HEK293 (cell line): ENCODE results near the gene FAM131B.

Experiments used
- CTCF ChIA-PET: fragments of 350-600 bp; formaldehyde crosslinking; extraction: SDS; loops from one replicate; lab custom pipeline; 2021; ENCODE audit warnings: antibody characterized with exemption; lab: Yijun Ruan, JAX
- POLR2A ChIA-PET: fragments of 300-600 bp; formaldehyde crosslinking; extraction: SDS; loops from one replicate; lab custom pipeline; 2020; ENCODE audit warnings: antibody characterized with exemption, inconsistent platforms; lab: Yijun Ruan, JAX
- H3K27ac ChIP-seq: fragments of 200-500 bp; sonication (Bioruptor generic); 2 replicates; pipeline ENCODE4 v1.5.1; 2014; ENCODE audit warnings: low read depth, low read length, control low read depth, inconsistent platforms; ENCODE audit errors: extremely low read depth
- H3K36me3 ChIP-seq, 2 experiments: fragments of 200-500 bp in 1 of 2; sonication (Bioruptor generic) in 1 of 2; 1 replicate in 1 of 2; 2 replicates in 1 of 2; pipeline ENCODE4 v1.5.1; 2014 to 2017; ENCODE audit warnings: inconsistent platforms in 2 of 2, low read length in 2 of 2; ENCODE audit not compliant: control insufficient read depth in 2 of 2, insufficient read depth in 1 of 2
- H3K4me1 ChIP-seq: fragments of 200-500 bp; sonication (Bioruptor generic); 2 replicates; pipeline ENCODE4 v1.5.1; 2014; ENCODE audit warnings: mild to moderate bottlenecking, low read length, inconsistent platforms; ENCODE audit not compliant: control insufficient read depth, insufficient read depth
- H3K4me3 ChIP-seq: 2 replicates; pipeline ENCODE4 v1.5.1; 2011; ENCODE audit warnings: low read depth, mild to moderate bottlenecking, control low read depth, low read length, moderate library complexity
- H3K9me3 ChIP-seq: fragments of 200-500 bp; sonication (Bioruptor generic); 2 replicates; pipeline ENCODE4 v1.5.1; 2014; ENCODE audit warnings: low read depth, low read length, inconsistent platforms; ENCODE audit not compliant: control insufficient read depth, insufficient read depth
- EGR2 ChIP-seq: fragments of 450-650 bp; formaldehyde crosslinking; IDR thresholded peaks from 2 replicates; pipeline ENCODE4 v1.5.1; 2016; ENCODE audit warnings: low read depth, missing biosample characterization, missing genetic modification characterization
- FEZF1 ChIP-seq: fragments of 450-650 bp; formaldehyde crosslinking; IDR thresholded peaks from 2 replicates; pipeline ENCODE4 v1.5.1; 2016; ENCODE audit warnings: missing biosample characterization, missing genetic modification characterization
- GFI1B ChIP-seq: fragments of 450-650 bp; formaldehyde crosslinking; IDR thresholded peaks from 2 replicates; pipeline ENCODE4 v1.5.1; 2016; ENCODE audit warnings: missing biosample characterization, missing genetic modification characterization
- GLIS1 ChIP-seq: fragments of 450-650 bp; formaldehyde crosslinking; IDR thresholded peaks from 2 replicates; pipeline ENCODE4 v1.5.1; 2016; ENCODE audit warnings: missing biosample characterization, missing genetic modification characterization
- GLIS2 ChIP-seq: fragments of 450-650 bp; formaldehyde crosslinking; IDR thresholded peaks from 2 replicates; pipeline ENCODE4 v1.5.1; 2016; ENCODE audit warnings: missing biosample characterization, missing genetic modification characterization
- HOXA7 ChIP-seq: sonication (generic); formaldehyde crosslinking; IDR thresholded peaks from 2 replicates; pipeline ENCODE4 v1.8.1; 2022; ENCODE audit warnings: missing genetic modification reagents, borderline replicate concordance
- KLF17 ChIP-seq: fragments of 450-650 bp; formaldehyde crosslinking; IDR thresholded peaks from 2 replicates; pipeline ENCODE4 v1.5.1; 2016; ENCODE audit warnings: missing biosample characterization, missing genetic modification characterization
- KLF9 ChIP-seq: fragments of 450-650 bp; formaldehyde crosslinking; IDR thresholded peaks from 2 replicates; pipeline ENCODE4 v1.5.1; 2016; ENCODE audit warnings: missing biosample characterization, missing genetic modification characterization, low read depth
- RBAK ChIP-seq: fragments of 450-650 bp; formaldehyde crosslinking; IDR thresholded peaks from 2 replicates; pipeline ENCODE4 v1.5.1; 2016; ENCODE audit warnings: missing biosample characterization, missing genetic modification characterization
- REPIN1 ChIP-seq: fragments of 450-650 bp; formaldehyde crosslinking; IDR thresholded peaks from 2 replicates; pipeline ENCODE4 v1.5.1; 2017; ENCODE audit warnings: missing biosample characterization, missing genetic modification characterization, low read depth
- WT1 ChIP-seq: fragments of 450-650 bp; formaldehyde crosslinking; IDR thresholded peaks from 2 replicates; pipeline ENCODE4 v1.5.1; 2016; ENCODE audit warnings: missing biosample characterization, missing genetic modification characterization
- YY2 ChIP-seq: fragments of 450-650 bp; formaldehyde crosslinking; IDR thresholded peaks from 2 replicates; pipeline ENCODE4 v1.5.1; 2016; ENCODE audit warnings: missing biosample characterization, missing genetic modification characterization
- ZBTB49 ChIP-seq: fragments of 450-650 bp; formaldehyde crosslinking; IDR thresholded peaks from 2 replicates; pipeline ENCODE4 v1.5.1; 2016; ENCODE audit warnings: missing biosample characterization, missing genetic modification characterization, low read depth
- ZBTB6 ChIP-seq: fragments of 450-650 bp; formaldehyde crosslinking; IDR thresholded peaks from 2 replicates; pipeline ENCODE4 v1.5.1; 2017; ENCODE audit warnings: missing biosample characterization, missing genetic modification characterization
- ZFHX2 ChIP-seq: fragments of 450-650 bp; formaldehyde crosslinking; conservative IDR thresholded peaks from 2 replicates; pipeline ENCODE4 v1.5.1; 2016; ENCODE audit warnings: missing biosample characterization, missing genetic modification characterization
- ZNF114 ChIP-seq: fragments of 450-650 bp; formaldehyde crosslinking; IDR thresholded peaks from 2 replicates; pipeline ENCODE4 v1.5.0; 2017; ENCODE audit warnings: missing biosample characterization, missing genetic modification characterization
- ZNF138 ChIP-seq: fragments of 450-650 bp; formaldehyde crosslinking; IDR thresholded peaks from 2 replicates; pipeline ENCODE4 v1.5.1; 2016; ENCODE audit warnings: missing biosample characterization, missing genetic modification characterization, borderline replicate concordance
- ZNF140 ChIP-seq: fragments of 450-650 bp; formaldehyde crosslinking; IDR thresholded peaks from 2 replicates; pipeline ENCODE4 v1.5.1; 2016; ENCODE audit warnings: missing biosample characterization, missing genetic modification characterization
- ZNF202 ChIP-seq: fragments of 450-650 bp; formaldehyde crosslinking; IDR thresholded peaks from 2 replicates; pipeline ENCODE4 v1.5.1; 2016; ENCODE audit warnings: missing biosample characterization, missing genetic modification characterization, borderline replicate concordance
- ZNF335 ChIP-seq: fragments of 450-650 bp; formaldehyde crosslinking; conservative IDR thresholded peaks from 2 replicates; pipeline ENCODE4 v1.5.1; 2016; ENCODE audit warnings: missing biosample characterization, missing genetic modification characterization
- ZNF341 ChIP-seq: fragments of 450-650 bp; formaldehyde crosslinking; IDR thresholded peaks from 2 replicates; pipeline ENCODE4; 2016; ENCODE audit warnings: low read depth, missing biosample characterization, missing genetic modification characterization
- ZNF366 ChIP-seq: fragments of 450-650 bp; formaldehyde crosslinking; conservative IDR thresholded peaks from 2 replicates; pipeline ENCODE4 v1.5.1; 2016; ENCODE audit warnings: missing biosample characterization, missing genetic modification characterization
- ZNF555 ChIP-seq: fragments of 450-650 bp; formaldehyde crosslinking; conservative IDR thresholded peaks from 2 replicates; pipeline ENCODE4 v1.5.1; 2017; ENCODE audit warnings: missing biosample characterization, mild to moderate bottlenecking, missing genetic modification characterization, inconsistent platforms
- ZNF571 ChIP-seq: fragments of 450-650 bp; formaldehyde crosslinking; IDR thresholded peaks from 2 replicates; pipeline ENCODE4 v1.5.0; 2017; ENCODE audit warnings: missing biosample characterization, missing genetic modification characterization
- ZNF596 ChIP-seq: fragments of 450-650 bp; IDR thresholded peaks from 2 replicates; pipeline ENCODE4 v1.5.0; 2018; ENCODE audit warnings: missing biosample characterization, mild to moderate bottlenecking, missing genetic modification characterization, moderate library complexity
- ZNF670 ChIP-seq: fragments of 450-650 bp; formaldehyde crosslinking; IDR thresholded peaks from 2 replicates; pipeline ENCODE4 v1.5.1; 2016; ENCODE audit warnings: missing biosample characterization, missing genetic modification characterization, low read depth
- ZNF707 ChIP-seq: fragments of 450-650 bp; formaldehyde crosslinking; IDR thresholded peaks from 2 replicates; pipeline ENCODE4 v1.5.1; 2016; ENCODE audit warnings: missing biosample characterization, missing genetic modification characterization
- ZSCAN18 ChIP-seq: fragments of 450-650 bp; formaldehyde crosslinking; IDR thresholded peaks from 2 replicates; pipeline ENCODE4 v1.5.1; 2016; ENCODE audit warnings: missing biosample characterization, missing genetic modification characterization

Gene FAM131B

DNA sequence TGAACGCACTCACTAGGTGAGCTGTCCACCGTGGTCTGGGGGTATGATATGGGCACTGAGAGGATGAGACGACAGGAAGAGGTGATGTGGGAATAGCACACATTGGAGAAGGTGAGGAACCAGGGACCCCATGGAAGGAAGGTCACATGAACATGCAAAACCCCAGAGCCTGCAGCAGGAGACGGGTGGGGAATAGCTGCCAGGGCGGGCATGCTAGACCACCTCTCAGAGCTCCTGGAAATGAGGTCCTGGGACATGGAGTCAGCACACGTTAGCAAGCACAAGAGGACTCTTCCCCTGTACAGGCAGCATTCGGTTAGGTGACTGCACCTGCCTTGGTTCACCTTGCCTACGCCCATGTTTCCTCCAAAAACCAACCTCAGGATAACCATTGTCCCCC is 8.1 kb downstream of the FAM131B start:
- Histone ChIP-seq H3K27ac (no peak overlapping the region), H3K4me1 (no peaks in the 10 kb centered on the region), H3K9me3 (no peaks in the 10 kb centered on the region), H3K36me3 (peaks cover 0 to 32% of the 10 kb centered on the region in 2 experiments; a peak in 1 of 3 replicates), H3K4me3 (no peak overlapping the region)
- ChIA-PET POLR2A (interaction anchor here (0.5 kb wide), 1 partner anchor 10 kb away, joined by 6 read pairs; no protein-coding TSS in a partner anchor), CTCF (interaction anchor here (0.7 to 1.0 kb wide), 2 partner anchors 10 to 53 kb away, joined by 3 read pairs; no protein-coding TSS in a partner anchor)
- TF ChIP-seq ZNF670 (tag by site-specific recombination) (no peak), ZNF202 (tag by site-specific recombination) (no peak), ZNF138 (tag by site-specific recombination) (no peak), REPIN1 (tag by site-specific recombination) (no peak), ZNF707 (tag by site-specific recombination) (no peak), HOXA7 (CRISPR knock-in tag) (no peak), RBAK (tag by site-specific recombination) (no peak)

GRCh38 chr7:143352531-143353002 is 9.9 kb downstream of the FAM131B start:
- H3K4me3 ChIP-seq: no peak overlapping the region
- peaks cover 0 to 23% of the 10 kb centered on the region in 2 experiments; a peak in 1 of 3 replicates for H3K36me3 ChIP-seq
- ChIA-PET CTCF (interaction anchor here (0.6 kb wide), 1 partner anchor 38 kb away, joined by 3 read pairs; no protein-coding TSS in a partner anchor), POLR2A (no interaction called here)
- H3K27ac ChIP-seq: no peak overlapping the region
- no peaks in the 10 kb centered on the region for H3K9me3 ChIP-seq
- no peaks in the 10 kb centered on the region for H3K4me1 ChIP-seq
- no peak for TF ChIP-seq ZNF140
- TF ChIP-seq GLIS2 (tag by site-specific recombination): no peak
- no peak for TF ChIP-seq ZNF341 (tag by site-specific recombination)
- no peak for TF ChIP-seq GFI1B
- TF ChIP-seq ZNF114 (tag by site-specific recombination): no peak
- TF ChIP-seq ZNF335 (tag by site-specific recombination): no peak
- TF ChIP-seq WT1 (tag by site-specific recombination): no peak
- peak; percentile 43 for TF ChIP-seq ZFHX2
- no peak for TF ChIP-seq ZBTB6 (tag by site-specific recombination)
- no peak for TF ChIP-seq YY2 (tag by site-specific recombination)
- no peak for TF ChIP-seq ZNF571 (tag by site-specific recombination)
- TF ChIP-seq EGR2 (tag by site-specific recombination): peak; percentile 58

DNA sequence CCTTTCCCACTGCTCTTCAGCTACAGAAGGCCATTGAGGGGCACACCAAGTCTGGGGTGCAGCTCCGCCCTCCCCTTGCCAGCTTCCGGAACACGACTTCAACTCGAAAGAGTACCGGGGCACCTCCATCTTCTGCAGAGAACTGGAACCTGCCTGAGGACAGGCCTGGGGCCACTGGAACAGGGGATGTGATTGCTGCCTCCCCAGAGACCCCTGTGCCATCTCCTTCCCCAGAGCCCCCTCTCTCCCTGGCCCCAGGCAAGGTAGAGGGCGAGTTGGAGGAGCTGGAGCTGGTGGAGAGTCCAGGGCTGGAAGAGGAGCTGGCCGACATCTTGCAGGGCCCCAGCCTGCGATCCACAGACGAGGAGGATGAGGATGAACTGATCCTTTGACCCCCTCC is 10.9 kb downstream of the FAM131B start:
- ChIA-PET CTCF (interaction anchor here (0.6 kb wide), 1 partner anchor 27 kb away, joined by 3 read pairs; no protein-coding TSS in a partner anchor), POLR2A (no interaction called here)
- H3K27ac ChIP-seq: no peak overlapping the region
- no peak for TF ChIP-seq ZNF555
- TF ChIP-seq FEZF1 (tag by site-specific recombination): no peak
- no peak for TF ChIP-seq REPIN1 (tag by site-specific recombination)
- no peak for TF ChIP-seq GLIS1 (tag by site-specific recombination)
- TF ChIP-seq KLF9 (tag by site-specific recombination): no peak
- TF ChIP-seq KLF17: no peak
- TF ChIP-seq ZBTB49 (tag by site-specific recombination): no peak
- no peak for TF ChIP-seq ZNF114 (tag by site-specific recombination)
- no peak for TF ChIP-seq ZSCAN18 (tag by site-specific recombination)
- no peak for TF ChIP-seq ZNF596 (tag by site-specific recombination)
- TF ChIP-seq ZNF366 (tag by site-specific recombination): no peak

More for the DNA sequence above, 10.9 kb downstream of the FAM131B start:
- no peak overlapping the region for H3K4me3 ChIP-seq
- H3K36me3 ChIP-seq: peaks cover 0 to 17% of the 10 kb centered on the region in 2 experiments; a peak in 1 of 3 replicates
- no peaks in the 10 kb centered on the region for H3K9me3 ChIP-seq
- H3K4me1 ChIP-seq: no peaks in the 10 kb centered on the region
